GM12878 (cell line): Measurements from ENCODE around the gene ELAVL2. TPM values are rescaled to one million over a fixed set of nuclear protein-coding genes. Genes with fewer than 3 reads are reported as not detected.

Experiments used
- ATAC-seq: fragments of 200-7000 bp; cut with Tn5 transposase; 3 replicates; pipeline ENCODE4 v1.9.1; 2020; ENCODE audit warnings: mild to moderate bottlenecking, moderate library complexity
- BruUV-seq: library from RNA; stranded (reverse); fragments of 400-500 nt; replicated peaks from 2 replicates; lab custom pipeline; 2021; lab: Mats Ljungman, UMichigan
- CTCF ChIA-PET: fragments of 300-600 bp; sonication (Branson Sonifier 250); formaldehyde crosslinking; extraction: SDS; loops from one replicate; lab custom pipeline; 2021; ENCODE audit warnings: inconsistent platforms; lab: Yijun Ruan, JAX
- POLR2A ChIA-PET: fragments of 350-600 bp; formaldehyde crosslinking; extraction: SDS; loops from one replicate; lab custom pipeline; 2021; ENCODE audit warnings: inconsistent platforms; lab: Charles Lee
- RAD21 ChIA-PET: fragments of 300-600 bp; sonication (Branson Sonifier 250); formaldehyde crosslinking; loops from one replicate; lab custom pipeline; 2023; ENCODE audit warnings: antibody characterized with exemption; ENCODE audit not compliant: unreplicated experiment; lab: Charles Lee
- SMC1A ChIA-PET: fragments of 300-600 bp; sonication (Branson Sonifier 250); formaldehyde crosslinking; loops from one replicate; lab custom pipeline; 2023; ENCODE audit not compliant: unreplicated experiment, uncharacterized antibody; lab: Charles Lee
- DNase-seq: peaks from one replicate; pipeline ENCODE4 v3.0.0-alpha.2; 2011; ENCODE audit warnings: low read depth, low spot score
- FAIRE-seq: peaks from 3 replicates; lab custom pipeline; 2011; peaks lifted over from hg19 to GRCh38; lab: Jason Lieb, UNC
- H2AFZ ChIP-seq: 2 replicates; pipeline ENCODE4 v1.6.0; 2011; ENCODE audit warnings: low read depth, low read length, control low read depth; ENCODE audit not compliant: control insufficient read depth
- H3K27ac ChIP-seq: 2 replicates; pipeline ENCODE4 v1.5.1; 2011; ENCODE audit warnings: control low read depth; ENCODE audit not compliant: control insufficient read depth, insufficient read depth
- H3K27me3 ChIP-seq, 2 experiments: replicated peaks in 1 of 2; 2 replicates each; pipeline versions ENCODE4 v1.6.0 to v1.6.1; 2011; ENCODE audit warnings: low read length in 1 of 2; ENCODE audit not compliant: control insufficient read depth in 2 of 2, insufficient read depth in 2 of 2
- H3K36me3 ChIP-seq, 2 experiments: 2 replicates each; pipeline ENCODE4 v1.5.1; 2011; ENCODE audit warnings: low read length in 1 of 2; ENCODE audit not compliant: control insufficient read depth in 2 of 2, insufficient read depth in 2 of 2
- H3K4me1 ChIP-seq: 2 replicates; pipeline ENCODE4 v1.6.1; 2011; ENCODE audit warnings: mild to moderate bottlenecking, low read length, moderate library complexity, mixed read lengths; ENCODE audit not compliant: control insufficient read depth, insufficient read depth
- H3K4me2 ChIP-seq: 2 replicates; pipeline ENCODE4 v1.6.0; 2011; ENCODE audit warnings: control low read depth; ENCODE audit not compliant: control insufficient read depth, insufficient read depth
- H3K4me3 ChIP-seq: fragments of 200-600 bp; sonication (generic); 2 replicates; pipeline ENCODE4 v1.5.1; 2016
- H3K79me2 ChIP-seq: 2 replicates; pipeline ENCODE4 v1.6.0; 2011; ENCODE audit warnings: low read length; ENCODE audit not compliant: control insufficient read depth, insufficient read depth
- H3K9ac ChIP-seq: 2 replicates; pipeline ENCODE4 v1.8.0; 2011; ENCODE audit warnings: low read length, control low read depth, mixed read lengths; ENCODE audit not compliant: control insufficient read depth, insufficient read depth
- H3K9me3 ChIP-seq: replicated peaks from 3 replicates; pipeline ENCODE4 v1.5.1; 2011; ENCODE audit warnings: mild to moderate bottlenecking, low read length; ENCODE audit not compliant: control insufficient read depth, insufficient read depth
- H4K20me1 ChIP-seq: 2 replicates; pipeline ENCODE4 v1.6.0; 2011; ENCODE audit not compliant: control insufficient read depth, insufficient read depth
- CREB1 ChIP-seq: IDR thresholded peaks from 2 replicates; pipeline ENCODE4 v1.6.1; 2012; ENCODE audit warnings: low read depth, mild to moderate bottlenecking, inconsistent platforms
- ELK1 ChIP-seq: IDR thresholded peaks from 2 replicates; pipeline ENCODE4 v1.6.1; 2012; ENCODE audit warnings: low read depth, low read length, improper control_type of control experiment
- IKZF2 ChIP-seq, 2 experiments: fragments of 450-650 bp; IDR thresholded peaks; 2 replicates each; pipeline ENCODE4 v1.6.1; 2017; ENCODE audit warnings: mild to moderate bottlenecking in 2 of 2, moderate library complexity in 2 of 2
- IRF5 ChIP-seq: fragments of 450-650 bp; IDR thresholded peaks from 2 replicates; pipeline ENCODE4 v1.6.1; 2017; ENCODE audit warnings: borderline replicate concordance
- MEF2A ChIP-seq: IDR thresholded peaks from 2 replicates; pipeline ENCODE4 v1.6.1; 2011; ENCODE audit warnings: low read depth, mild to moderate bottlenecking, low read length, moderate library complexity; ENCODE audit not compliant: insufficient read depth
- POLR2A ChIP-seq: IDR thresholded peaks from 2 replicates; pipeline ENCODE4 v1.6.1; 2011; ENCODE audit warnings: low read depth, mild to moderate bottlenecking, low read length
- RAD51 ChIP-seq: fragments of 450-650 bp; IDR thresholded peaks from 2 replicates; pipeline ENCODE4 v1.6.1; 2016; ENCODE audit warnings: moderate library complexity, mild to moderate bottlenecking, inconsistent platforms
- SIN3A ChIP-seq: IDR thresholded peaks from 2 replicates; pipeline ENCODE4 v1.6.1; 2012; ENCODE audit warnings: low read depth, low read length, improper control_type of control experiment
- SMAD1 ChIP-seq: fragments of 450-650 bp; IDR thresholded peaks from 2 replicates; pipeline ENCODE4 v1.6.1; 2018; ENCODE audit warnings: mild to moderate bottlenecking, low read depth; ENCODE audit not compliant: partially characterized antibody
- STAT3 ChIP-seq: IDR thresholded peaks from 2 replicates; pipeline ENCODE4 v1.6.1; 2011; ENCODE audit warnings: low read depth, low read length, improper control_type of control experiment
- ZBTB11 ChIP-seq: fragments of 450-650 bp; formaldehyde crosslinking; IDR thresholded peaks from 2 replicates; pipeline ENCODE4 v1.5.0; 2022; ENCODE audit warnings: mild to moderate bottlenecking, missing genetic modification characterization
- WGBS: methylation state at CpG from one replicate; pipeline ENCODE4 v1.1.6; 2016; ENCODE audit warnings: low lambda C conversion rate; ENCODE audit not compliant: insufficient replicate concordance, insufficient coverage; ENCODE audit errors: missing lambda C conversion rate; 5-methylcytosine and 5-hydroxymethylcytosine counted together
- in situ Hi-C: fragments of 300-500 bp; cut with MboI; formaldehyde crosslinking; loops from 9 replicates; pipeline ENCODE4 v1.14.3; 2018; ENCODE audit warnings: mixed read lengths
- intact Hi-C: fragments of 100-400 bp; cut with micrococcal nuclease; formaldehyde crosslinking; loops from one replicate; pipeline ENCODE4 v1.14.2; 2022; ENCODE audit not compliant: unreplicated experiment
- polyA plus RNA-seq, 11 experiments: library from polyadenylated mRNA; depleted of rRNA in 4 of 11; unstranded in 6 of 11; stranded (reverse) in 5 of 11; fragments of >200 nt; fragmentation: Nextera tagmentation in 4 of 11; fragmentation: Illumina TruSeq in 1 of 11; extraction: Ambion mirVana in 4 of 11; extraction: Trizol in 1 of 11; gene quantifications; 1 replicate in 1 of 11; 2 replicates in 10 of 11; pipeline versions ENCODE4 v1.2.1 to v1.2.3, GENCODE V29; 2011 to 2016; ENCODE audit warnings: inconsistent platforms in 2 of 11, missing spikeins in 2 of 11, low read depth in 1 of 11
- total RNA-seq, 4 experiments: library from RNA; depleted of rRNA in 3 of 4; stranded (reverse); fragments of >200 nt in 3 of 4; fragmentation: Illumina TruSeq in 1 of 4; extraction: Trizol in 1 of 4; gene quantifications; 2 replicates each; pipeline versions ENCODE4 v1.2.1 to v1.2.3, GENCODE V29; 2013 to 2021

The ELAVL2 gene
- total and polyA plus RNA-seq, 10 of the 15 experiments (the other 5 are each of a cell fraction or from before 2014, with no cell fraction given), result 0.24 to 2.6 (median 0.76) TPM

- TF ChIP-seq ELK1, result no peak
- TF ChIP-seq ZBTB11 (CRISPR knock-in tag), result no peak
- no peak for TF ChIP-seq SIN3A
- TF ChIP-seq POLR2A, result no peak
- TF ChIP-seq STAT3, result no peak
- TF ChIP-seq CREB1, result no peak
Measured at GRCh38 chr9:23674016-23674585, 151.9 kb downstream of the ELAVL2 start (continued).

GRCh38 chr9:23672151-23672550, 153.9 kb downstream of the ELAVL2 start:
- in situ Hi-C loops, result no loop called here
- no peak for ATAC-seq
- H3K9me3 ChIP-seq, result no peaks in the 10 kb centered on the region
- 59% methylated on average over 6 of the region's 6 CpGs for WGBS
- FAIRE-seq, result no peak
- BruUV-seq, result no TSS peak
- DNase-seq, result no peak
- ChIA-PET POLR2A (no interaction called here), SMC1A (interaction anchor here (0.9 to 1.5 kb wide), 4 partner anchors 21 to 61 kb away, joined by 3 to 6 read pairs (median 4); no protein-coding TSS in a partner anchor), RAD21 (interaction anchor here (1.2 to 2.3 kb wide), 2 partner anchors 12 to 14 kb away, joined by 3 to 6 read pairs; no protein-coding TSS in a partner anchor), CTCF (interaction anchor here (0.7 kb wide), 1 partner anchor 12 kb away, joined by 3 read pairs; no protein-coding TSS in a partner anchor)
- intact Hi-C loops, result no loop called here
- no peaks in the 10 kb centered on the region for H4K20me1 ChIP-seq
- H3K36me3 ChIP-seq, result no peaks in the 10 kb centered on the region
- no peak overlapping the region for H2AFZ ChIP-seq
- no peak overlapping the region for H3K4me3 ChIP-seq
- H3K4me1 ChIP-seq, result no peaks in the 10 kb centered on the region
- no peaks in the 10 kb centered on the region for H3K79me2 ChIP-seq
- no peak for TF ChIP-seq IRF5
- no peak for TF ChIP-seq IKZF2 (IDR thresholded peaks at IDR 0.05)
- TF ChIP-seq RAD51, result no peak
- no peak for TF ChIP-seq SMAD1
- no peak for TF ChIP-seq MEF2A
- H3K27ac ChIP-seq, result no peak overlapping the region
- no peak overlapping the region for H3K4me2 ChIP-seq
- no peaks in the 10 kb centered on the region for H3K27me3 ChIP-seq
- H3K9ac ChIP-seq, result no peak overlapping the region
